ENCODE results near the gene UFC1. TPM values are rescaled to one million over a fixed set of nuclear protein-coding genes. Genes with fewer than 3 reads are reported as not detected.

Gene UFC1
- total RNA-seq, 4 donors from 2014 or later, result 41.8 to 109 (median 65.4) TPM

- TF ChIP-seq CTCF (IDR thresholded peaks at IDR 0.05; ENCODE audit: low read depth), result no peak
These were observed 5.5 kb downstream of the UFC1 start, which contains the start of gene USP21 for GRCh38 chr1:161159087-161159912. USP21 (plus strand) TSS chr1:161159500; CDS start chr1:161160641, 1,141 bp downstream.

GRCh38 chr1:161159913-161160243 lies 6.1 kb downstream of the UFC1 start:
- no peak for TF ChIP-seq CTCF (IDR thresholded peaks at IDR 0.05; ENCODE audit: low read depth)

GRCh38 chr1:161160671-161161145 lies 6.9 kb downstream of the UFC1 start:
- TF ChIP-seq CTCF (IDR thresholded peaks at IDR 0.05; ENCODE audit: low read depth), result no peak

- no peak for TF ChIP-seq CTCF (IDR thresholded peaks at IDR 0.05; ENCODE audit: low read depth)
These were observed 7.9 kb downstream of the UFC1 start for GRCh38 chr1:161161652-161162051.

GRCh38 chr1:161162052-161162451 lies 8.3 kb downstream of the UFC1 start:
- no peak for TF ChIP-seq CTCF (IDR thresholded peaks at IDR 0.05; ENCODE audit: low read depth)

GRCh38 chr1:161162806-161163205 lies 9.0 kb downstream of the UFC1 start:
- TF ChIP-seq CTCF (IDR thresholded peaks at IDR 0.05; ENCODE audit: low read depth), result no peak

- no peak for TF ChIP-seq CTCF (IDR thresholded peaks at IDR 0.05; ENCODE audit: low read depth)
These were observed 10.0 kb downstream of the UFC1 start for GRCh38 chr1:161163793-161164192.
